MCF 10A (cell line): ENCODE data around the gene INSL3. TPM values are rescaled to one million over a fixed set of nuclear protein-coding genes. Genes with fewer than 3 reads are reported as not detected.
A peak's percentile ranks its signal among the peaks of the same experiment; 100 is the strongest.

ENCODE experiments used
- BruUV-seq: library from RNA; stranded (reverse); fragments of 400-500 nt; replicated peaks from 2 replicates; lab custom pipeline; 2021; lab: Mats Ljungman, UMichigan
- CTCF ChIA-PET: fragments of 300-600 bp; sonication (Branson Sonifier 250); formaldehyde crosslinking; extraction: SDS; loops from one replicate; lab custom pipeline; 2021; ENCODE audit warnings: antibody characterized with exemption, inconsistent platforms; lab: Yijun Ruan, JAX
- POLR2A ChIA-PET: fragments of 300-600, 350-650 bp; sonication (Branson Sonifier 250); formaldehyde crosslinking; extraction: SDS; loops from one replicate; lab custom pipeline; 2020; ENCODE audit warnings: antibody characterized with exemption, inconsistent platforms; lab: Yijun Ruan, JAX
- DNase-seq: peaks from one replicate; pipeline ENCODE4 v3.0.0-alpha.2; 2018; ENCODE audit not compliant: unreplicated experiment
- H3K27ac Mint-ChIP-seq: one replicate; pipeline ENCODE4 v1.8.0; 2022; ENCODE audit warnings: mild to moderate bottlenecking, low read depth, mixed read lengths; ENCODE audit not compliant: unreplicated experiment
- H3K27me3 Mint-ChIP-seq: one replicate; pipeline ENCODE4 v1.8.0; 2022; ENCODE audit warnings: mixed read lengths; ENCODE audit not compliant: insufficient read depth, unreplicated experiment
- H3K36me3 Mint-ChIP-seq: one replicate; pipeline ENCODE4 v1.8.0; 2022; ENCODE audit warnings: mild to moderate bottlenecking, moderate library complexity, mixed read lengths; ENCODE audit not compliant: insufficient read depth, unreplicated experiment
- H3K4me1 Mint-ChIP-seq: one replicate; pipeline ENCODE4 v1.8.0; 2022; ENCODE audit warnings: mixed read lengths; ENCODE audit not compliant: insufficient read depth, unreplicated experiment
- H3K4me3 Mint-ChIP-seq: one replicate; pipeline ENCODE4 v1.8.0; 2022; ENCODE audit warnings: mild to moderate bottlenecking, moderate library complexity, mixed read lengths; ENCODE audit not compliant: unreplicated experiment
- H3K9me3 Mint-ChIP-seq: one replicate; pipeline ENCODE4 v1.8.0; 2022; ENCODE audit warnings: mixed read lengths; ENCODE audit not compliant: unreplicated experiment
- CTCF ChIP-seq: fragments of 200-600 bp; IDR thresholded peaks from one replicate; pipeline ENCODE4 v1.8.0; 2022; ENCODE audit warnings: antibody characterized with exemption, mild to moderate bottlenecking; ENCODE audit not compliant: unreplicated experiment
- intact Hi-C: fragments of 100-400 bp; cut with micrococcal nuclease; formaldehyde crosslinking; loops from 2 replicates; pipeline ENCODE4 v1.14.1; 2022
- total RNA-seq: library from RNA; stranded (reverse); gene quantifications from 2 replicates; pipeline ENCODE4 v1.2.3, GENCODE V29; 2022

The INSL3 gene
- total RNA-seq, 1 experiment from 2014 or later: not detected

- Mint-ChIP-seq H3K36me3 (no peaks in the 10 kb centered on the region), H3K4me3 (no peak overlapping the region), H3K9me3 (no peaks in the 10 kb centered on the region), H3K27ac (no peak overlapping the region), H3K4me1 (no peaks in the 10 kb centered on the region), H3K27me3 (no peaks in the 10 kb centered on the region)
- no peak for TF ChIP-seq CTCF
- ChIA-PET POLR2A (interaction anchor here (0.8 kb wide), 1 partner anchor 15 kb away, joined by 4 read pairs; the partner anchor contains the start of gene RPL18A), CTCF (interaction anchor here (0.6 kb wide), 1 partner anchor 408 kb away, joined by 3 read pairs; no protein-coding TSS in a partner anchor)
- no TSS peak for BruUV-seq
- intact Hi-C loops: no loop called here
- no peak for DNase-seq
Measured at GRCh38 chr19:17843908-17844490, 22.7 kb upstream of the INSL3 start.

GRCh38 chr19:17843292-17843827 lies 22.0 kb upstream of the INSL3 start:
- no peaks in the 10 kb centered on the region for H3K4me1 Mint-ChIP-seq
- TF ChIP-seq CTCF: no peak
- intact Hi-C loops: no loop called here
- no peak for DNase-seq
- ChIA-PET POLR2A (interaction anchor here (0.6 to 1.0 kb wide), 2 partner anchors 11 to 16 kb away, joined by 4 to 6 read pairs; partner anchors contain the start of gene RPL18A), CTCF (interaction anchor here (0.6 to 1.2 kb wide), 2 partner anchors 12 to 408 kb away, joined by 3 to 4 read pairs; no protein-coding TSS in a partner anchor)
- no peaks in the 10 kb centered on the region for H3K27me3 Mint-ChIP-seq
- H3K36me3 Mint-ChIP-seq: no peaks in the 10 kb centered on the region
- no peaks in the 10 kb centered on the region for H3K9me3 Mint-ChIP-seq
- peak overlapping the region; percentile 69 for H3K4me3 Mint-ChIP-seq
- no TSS peak for BruUV-seq
- H3K27ac Mint-ChIP-seq: no peak overlapping the region

- ChIA-PET POLR2A (interaction anchor here (0.6 to 1.0 kb wide), 2 partner anchors 10 to 17 kb away, joined by 4 to 6 read pairs; partner anchors contain the start of gene RPL18A), CTCF (interaction anchor here (0.6 to 1.2 kb wide), 2 partner anchors 12 to 378 kb away, joined by 3 to 4 read pairs; no protein-coding TSS in a partner anchor)
- peak overlapping the region; percentile 7 for H3K27ac Mint-ChIP-seq
- no peak for TF ChIP-seq CTCF
- intact Hi-C loops: no loop called here
- H3K4me3 Mint-ChIP-seq: peak overlapping the region; percentile 69
- H3K36me3 Mint-ChIP-seq: no peaks in the 10 kb centered on the region
- no peaks in the 10 kb centered on the region for H3K27me3 Mint-ChIP-seq
- no TSS peak for BruUV-seq
- H3K4me1 Mint-ChIP-seq: no peaks in the 10 kb centered on the region
- H3K9me3 Mint-ChIP-seq: no peaks in the 10 kb centered on the region
- DNase-seq: no peak
Measured at GRCh38 chr19:17842663-17843291, 21.5 kb upstream of the INSL3 start.
